Measurements from ENCODE around the gene OLFM1.

OLFM1 gene

DNA sequence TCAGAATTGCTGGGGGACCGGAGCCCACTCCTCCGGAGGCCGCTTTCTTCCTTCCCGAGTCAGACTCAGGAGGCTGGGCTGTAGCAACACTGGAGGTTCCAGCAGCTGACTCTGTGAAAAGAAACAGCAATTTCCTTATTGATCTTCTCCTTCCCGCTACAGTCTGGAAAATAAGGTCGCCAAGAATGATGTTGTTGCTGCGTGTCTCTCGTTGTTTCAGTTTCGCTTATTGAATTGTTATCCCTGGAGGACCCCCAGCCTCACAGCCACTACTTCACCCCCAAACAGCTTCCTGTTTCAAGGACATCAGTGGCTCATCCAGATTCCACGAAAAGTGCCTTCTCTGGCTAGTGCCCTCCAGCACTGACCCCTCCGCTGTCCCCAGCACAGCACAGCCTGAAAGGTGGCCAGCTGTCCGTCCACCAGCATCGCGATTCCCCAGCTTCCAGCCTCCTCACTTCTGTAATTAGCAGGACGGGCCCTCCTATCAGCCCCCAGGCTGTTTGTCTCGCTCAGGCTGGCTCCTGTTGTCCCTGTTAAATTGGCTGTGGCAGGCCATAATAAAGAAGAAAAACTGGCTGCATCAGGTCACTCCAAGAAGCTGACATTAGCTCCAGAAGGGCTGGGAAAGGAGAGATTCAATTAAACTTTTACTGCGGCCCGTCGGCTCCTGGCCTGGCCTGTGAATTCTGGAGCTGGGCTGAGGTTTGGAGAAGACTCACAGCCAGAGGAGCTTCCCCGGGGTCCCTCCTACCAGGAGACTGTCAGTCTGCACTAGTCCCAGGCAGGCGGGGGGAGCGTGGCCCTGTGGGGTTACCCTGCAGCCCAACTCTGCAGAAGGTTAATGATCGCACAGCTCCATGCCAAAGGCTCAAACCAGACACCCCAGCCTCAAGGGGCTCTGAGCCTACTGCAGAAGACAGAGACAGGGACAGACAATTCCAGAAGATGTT is 40.5 kb downstream of the OLFM1 start:
- Mint-ChIP-seq H3K27me3 (peaks cover 11 to 16% of the 10 kb centered on the region in 2 donors), H3K9me3 (peaks cover 8 to 10% of the 10 kb centered on the region in 2 donors), H3K4me1 (peaks cover 2 to 6% of the 10 kb centered on the region in 2 donors), H3K27ac (no peak overlapping the region), H3K4me3 (no peak overlapping the region), H3K36me3 (no peaks in the 10 kb centered on the region)
- no peak for DNase-seq
- no peak for ATAC-seq (replicated peaks)

DNA sequence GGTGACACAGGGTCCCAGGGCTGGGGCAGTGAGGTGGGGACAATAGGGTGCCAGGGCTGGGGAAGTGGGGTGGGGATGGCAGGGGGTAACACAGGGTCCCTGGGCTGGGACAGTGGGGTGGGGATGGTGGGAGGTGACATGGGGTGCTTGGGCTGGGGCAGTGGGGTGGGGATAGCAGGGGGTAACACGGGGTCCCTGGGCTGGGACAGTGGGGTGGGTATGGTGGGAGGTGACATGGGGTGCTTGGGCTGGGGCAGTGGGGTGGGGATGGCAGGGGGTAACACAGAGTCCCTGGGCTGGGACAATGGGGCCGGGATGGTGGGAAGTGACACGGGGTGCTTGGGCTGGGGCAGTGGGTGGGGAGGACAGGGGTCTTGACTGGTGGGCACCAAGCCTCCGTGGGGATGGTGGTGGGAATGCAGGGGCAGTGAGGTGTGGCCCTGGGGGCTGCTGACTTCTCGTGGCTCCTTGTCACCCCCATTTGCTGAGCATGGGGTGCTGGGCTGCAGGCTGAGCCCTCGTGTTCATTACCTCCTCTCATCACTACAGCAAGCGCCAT is 41.7 kb downstream of the OLFM1 start:
- Mint-ChIP-seq H3K27ac (no peak overlapping the region), H3K36me3 (no peaks in the 10 kb centered on the region), H3K4me1 (peaks cover 2 to 6% of the 10 kb centered on the region in 2 donors), H3K9me3 (peaks cover 8 to 9% of the 10 kb centered on the region in 2 donors), H3K27me3 (peaks cover 15 to 27% of the 10 kb centered on the region in 2 donors), H3K4me3 (no peak overlapping the region)
- no peak for ATAC-seq (replicated peaks)
- no peak for DNase-seq

DNA sequence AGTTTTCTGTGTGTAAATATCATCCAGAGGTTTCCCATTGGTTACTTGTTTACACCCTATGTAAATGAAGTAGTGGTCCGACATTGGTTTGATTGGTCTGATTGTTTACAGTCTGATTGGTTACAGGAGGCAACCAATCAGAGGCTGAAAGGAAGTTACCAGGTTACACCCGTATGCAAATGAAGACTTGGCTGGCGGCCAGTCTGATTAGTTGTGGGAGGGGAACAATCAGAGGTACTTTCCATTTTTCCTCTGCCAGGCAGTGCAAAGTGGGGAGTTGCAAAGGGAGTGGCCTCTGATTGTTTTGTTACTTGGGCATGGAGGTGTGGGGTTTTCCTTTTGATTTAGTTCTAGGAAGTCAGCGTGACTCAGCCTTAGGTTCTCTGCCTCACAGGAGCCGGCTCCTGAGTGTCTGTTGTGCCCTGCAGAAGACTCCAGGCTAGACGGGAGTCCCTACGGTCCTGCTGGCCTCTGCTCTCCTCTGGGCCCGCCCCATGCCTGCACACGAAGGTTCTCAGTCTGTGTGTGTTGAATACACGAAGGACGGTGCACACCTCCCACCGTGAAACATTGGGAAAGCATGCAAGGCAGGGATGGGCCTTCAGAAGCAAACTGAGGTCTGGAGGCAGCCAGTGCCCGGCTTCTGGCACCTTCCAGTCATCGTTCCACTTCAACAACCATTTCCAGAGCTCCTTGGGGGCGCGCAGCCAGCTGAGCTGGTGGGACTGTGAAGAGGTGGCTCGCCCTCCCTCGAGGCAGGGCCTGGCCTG is 42.9 kb downstream of the OLFM1 start:
- no peak for DNase-seq
- Mint-ChIP-seq H3K27me3 (peaks cover 15 to 27% of the 10 kb centered on the region in 2 donors), H3K4me1 (peaks cover 2 to 6% of the 10 kb centered on the region in 2 donors), H3K4me3 (no peak overlapping the region), H3K27ac (no peak overlapping the region), H3K36me3 (no peaks in the 10 kb centered on the region), H3K9me3 (peaks cover 8 to 9% of the 10 kb centered on the region in 2 donors)
- ATAC-seq (replicated peaks) = peak; percentile 25 to 38

DNA sequence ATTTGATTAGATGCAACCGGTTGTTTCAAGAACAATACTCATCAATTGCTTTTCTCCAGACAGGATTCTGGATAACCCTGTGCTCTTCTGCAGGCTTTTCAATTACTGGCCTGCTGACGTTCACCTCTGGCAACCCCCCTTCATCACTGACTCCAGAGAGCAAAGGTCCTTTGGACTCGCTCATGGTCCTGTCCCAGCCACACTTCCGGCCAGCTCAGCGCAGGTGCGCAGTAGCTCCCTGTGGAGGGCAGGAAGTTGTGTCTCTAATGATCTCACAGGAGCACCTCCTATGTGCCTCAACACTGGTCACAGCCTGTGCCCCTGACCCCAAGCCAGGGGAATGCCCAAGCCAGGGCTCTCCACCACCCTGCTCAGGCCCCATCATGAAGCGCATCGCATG is 44.0 kb downstream of the OLFM1 start:
- no peak for ATAC-seq (replicated peaks)
- no peak for DNase-seq
- H3K36me3 Mint-ChIP-seq = no peaks in the 10 kb centered on the region
- H3K27me3 Mint-ChIP-seq = peaks cover 15 to 27% of the 10 kb centered on the region in 2 donors
- peaks cover 2 to 6% of the 10 kb centered on the region in 2 donors for H3K4me1 Mint-ChIP-seq
- no peak overlapping the region for H3K4me3 Mint-ChIP-seq
- peaks cover 8 to 9% of the 10 kb centered on the region in 2 donors for H3K9me3 Mint-ChIP-seq
- no peak overlapping the region for H3K27ac Mint-ChIP-seq

DNA sequence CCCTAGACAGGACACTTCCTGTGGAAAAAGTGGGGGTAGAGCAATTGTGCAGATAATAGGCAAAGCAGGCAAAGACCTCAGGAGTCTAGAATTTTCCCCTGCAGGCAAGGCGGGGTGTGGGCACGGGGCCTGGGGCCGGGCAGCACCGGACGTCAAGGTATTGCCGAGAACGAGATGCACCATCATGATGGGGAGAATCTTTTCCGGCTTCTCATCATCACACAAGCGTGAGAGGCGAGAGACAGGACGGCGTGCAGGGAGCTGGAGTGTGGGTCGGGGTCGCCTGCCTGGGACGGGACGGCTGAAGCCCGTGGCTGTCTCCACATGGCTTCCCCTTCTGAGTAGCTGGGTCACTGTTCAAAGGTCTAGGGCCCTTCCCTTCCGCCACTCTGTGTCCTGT is 44.5 kb downstream of the OLFM1 start:
- peaks cover 8 to 11% of the 10 kb centered on the region in 2 donors for H3K9me3 Mint-ChIP-seq
- DNase-seq (no peak), ATAC-seq (replicated peaks) (no peak)
- H3K27me3 Mint-ChIP-seq = peaks cover 18 to 31% of the 10 kb centered on the region in 2 donors
- H3K36me3 Mint-ChIP-seq = no peaks in the 10 kb centered on the region
- peaks cover 2 to 6% of the 10 kb centered on the region in 2 donors for H3K4me1 Mint-ChIP-seq
- H3K4me3 Mint-ChIP-seq = no peak overlapping the region
- H3K27ac Mint-ChIP-seq = no peak overlapping the region

DNA sequence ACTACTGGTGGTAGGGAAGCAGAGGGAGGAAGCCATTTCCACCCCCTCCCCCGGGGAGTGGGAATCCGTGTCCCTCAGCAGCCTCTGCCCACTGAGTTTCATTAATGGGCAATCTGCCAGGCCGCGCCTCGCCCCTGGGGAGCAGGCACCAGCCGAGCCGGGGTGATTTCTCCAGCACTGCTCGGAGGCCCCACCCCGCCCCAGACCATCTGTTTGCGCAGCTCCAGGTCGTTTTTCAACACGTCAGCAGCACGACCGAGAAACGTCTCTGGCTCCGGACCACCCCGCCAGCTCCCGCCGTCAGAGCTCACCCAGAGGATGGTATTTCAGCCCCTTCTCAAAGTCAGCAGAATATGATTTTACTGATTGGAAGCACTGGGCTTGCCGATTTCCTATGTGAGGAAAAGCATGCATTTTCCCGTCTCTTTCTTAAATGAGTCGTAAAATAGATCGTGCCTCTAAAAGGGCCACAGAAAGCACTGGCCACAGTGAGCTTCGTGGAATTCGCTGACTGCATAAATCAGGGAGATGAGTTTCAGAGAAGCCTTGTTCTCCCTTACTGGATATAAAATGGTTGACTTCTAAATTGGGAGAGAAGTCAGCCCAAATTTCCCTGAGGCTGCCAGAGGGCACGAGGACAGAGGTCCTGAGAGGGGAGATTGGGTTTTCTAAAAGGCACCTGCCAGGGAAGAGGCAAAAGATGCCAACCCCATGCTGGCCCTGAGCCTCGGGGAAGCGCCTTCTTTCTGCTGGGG is 47.0 kb downstream of the OLFM1 start:
- peaks cover 15 to 25% of the 10 kb centered on the region in 2 donors for H3K27me3 Mint-ChIP-seq
- peaks cover 11 to 12% of the 10 kb centered on the region in 2 donors for H3K9me3 Mint-ChIP-seq
- DNase-seq = no peak
- ATAC-seq (replicated peaks) = no peak
- no peak overlapping the region for H3K27ac Mint-ChIP-seq
- no peaks in the 10 kb centered on the region for H3K36me3 Mint-ChIP-seq
- H3K4me1 Mint-ChIP-seq = peaks cover 2 to 5% of the 10 kb centered on the region in 2 donors
- no peak overlapping the region for H3K4me3 Mint-ChIP-seq

DNA sequence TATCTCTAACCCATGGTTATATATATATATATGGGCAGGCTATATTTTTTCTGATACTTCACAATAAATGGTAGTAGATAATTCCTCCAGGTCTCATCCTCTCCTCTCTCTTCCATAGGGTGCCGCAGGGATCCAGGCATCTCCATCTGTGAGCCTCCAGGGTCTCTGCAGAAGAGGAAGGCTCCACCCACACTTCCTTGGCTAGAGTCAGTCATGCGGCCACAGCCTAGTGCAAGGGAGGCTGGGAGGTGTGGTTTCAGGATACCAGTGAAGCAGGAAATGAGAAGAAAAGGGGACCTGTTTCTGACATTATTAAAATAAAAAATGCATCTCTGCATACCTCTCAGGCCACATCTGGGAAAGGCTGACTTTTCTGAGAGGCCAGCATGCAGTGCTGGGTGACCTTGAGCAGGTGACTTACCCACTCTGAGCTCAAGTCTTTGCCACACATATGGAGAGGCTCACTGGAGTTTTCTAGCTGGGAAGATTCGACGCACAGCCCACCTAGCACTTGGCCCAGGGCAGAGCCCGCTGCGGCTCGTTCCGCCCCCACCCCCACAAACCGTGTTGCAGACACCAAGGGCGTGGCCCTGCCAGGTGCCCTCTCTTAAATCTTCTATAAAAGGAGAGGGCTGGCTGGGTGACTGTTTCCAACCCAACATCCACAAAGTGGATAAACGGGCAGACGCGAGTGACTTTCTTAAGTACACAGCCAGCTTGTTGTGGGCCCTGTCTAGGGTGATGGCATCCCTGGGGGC is 47.9 kb downstream of the OLFM1 start:
- H3K9me3 Mint-ChIP-seq = peaks cover 3 to 4% of the 10 kb centered on the region in 2 donors
- DNase-seq = no peak
- peaks cover 15 to 25% of the 10 kb centered on the region in 2 donors for H3K27me3 Mint-ChIP-seq
- H3K36me3 Mint-ChIP-seq = no peaks in the 10 kb centered on the region
- ATAC-seq (replicated peaks) = no peak
- no peak overlapping the region for H3K27ac Mint-ChIP-seq
- H3K4me3 Mint-ChIP-seq = no peak overlapping the region
- no peaks in the 10 kb centered on the region for H3K4me1 Mint-ChIP-seq

DNA sequence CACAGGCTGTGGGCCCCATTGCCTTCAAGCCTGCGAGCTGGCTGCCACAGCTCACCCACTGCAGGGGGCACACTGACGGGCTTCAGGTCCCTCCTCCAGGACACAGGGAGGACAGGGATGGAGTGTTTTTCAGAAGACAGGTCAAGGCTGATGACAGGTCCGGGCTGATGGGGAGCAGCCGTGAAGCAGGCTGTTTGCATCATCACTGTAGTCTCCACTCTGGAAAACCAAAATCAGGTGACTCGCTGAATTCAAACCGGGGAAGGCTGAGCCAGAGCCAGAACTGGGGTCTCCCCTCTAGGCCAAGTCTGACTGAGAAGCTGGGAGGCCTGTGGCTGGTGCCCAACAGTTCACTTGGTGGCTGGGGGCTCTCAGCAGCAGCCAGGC is 48.5 kb downstream of the OLFM1 start:
- H3K9me3 Mint-ChIP-seq = peaks cover 3 to 4% of the 10 kb centered on the region in 2 donors
- no peaks in the 10 kb centered on the region for H3K36me3 Mint-ChIP-seq
- DNase-seq (no peak), ATAC-seq (replicated peaks) (no peak)
- H3K27ac Mint-ChIP-seq = no peak overlapping the region
- H3K27me3 Mint-ChIP-seq = peaks cover 15 to 25% of the 10 kb centered on the region in 2 donors
- H3K4me1 Mint-ChIP-seq = no peaks in the 10 kb centered on the region
- no peak overlapping the region for H3K4me3 Mint-ChIP-seq

DNA sequence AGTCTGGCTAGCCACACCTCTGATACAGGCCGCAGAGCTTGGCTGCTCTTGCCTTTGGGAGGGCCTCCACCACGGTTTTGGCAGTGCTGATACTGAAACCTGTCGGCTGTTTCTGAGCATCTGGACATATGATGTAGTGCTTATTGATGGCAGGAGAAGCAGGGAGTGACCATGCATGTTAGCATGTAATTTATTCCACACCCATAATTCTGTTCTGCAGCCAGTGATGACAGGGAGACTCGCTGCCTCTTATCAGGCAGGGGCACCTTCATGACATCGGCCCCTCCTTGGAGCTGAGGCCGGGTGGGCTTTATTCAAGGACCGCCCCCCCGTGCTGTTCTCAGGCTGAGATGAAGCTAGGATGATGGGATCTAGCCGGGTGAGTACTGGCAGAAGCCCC is 49.0 kb downstream of the OLFM1 start:
- no peak for ATAC-seq (replicated peaks)
- no peak for DNase-seq
- no peak overlapping the region for H3K27ac Mint-ChIP-seq

DNA sequence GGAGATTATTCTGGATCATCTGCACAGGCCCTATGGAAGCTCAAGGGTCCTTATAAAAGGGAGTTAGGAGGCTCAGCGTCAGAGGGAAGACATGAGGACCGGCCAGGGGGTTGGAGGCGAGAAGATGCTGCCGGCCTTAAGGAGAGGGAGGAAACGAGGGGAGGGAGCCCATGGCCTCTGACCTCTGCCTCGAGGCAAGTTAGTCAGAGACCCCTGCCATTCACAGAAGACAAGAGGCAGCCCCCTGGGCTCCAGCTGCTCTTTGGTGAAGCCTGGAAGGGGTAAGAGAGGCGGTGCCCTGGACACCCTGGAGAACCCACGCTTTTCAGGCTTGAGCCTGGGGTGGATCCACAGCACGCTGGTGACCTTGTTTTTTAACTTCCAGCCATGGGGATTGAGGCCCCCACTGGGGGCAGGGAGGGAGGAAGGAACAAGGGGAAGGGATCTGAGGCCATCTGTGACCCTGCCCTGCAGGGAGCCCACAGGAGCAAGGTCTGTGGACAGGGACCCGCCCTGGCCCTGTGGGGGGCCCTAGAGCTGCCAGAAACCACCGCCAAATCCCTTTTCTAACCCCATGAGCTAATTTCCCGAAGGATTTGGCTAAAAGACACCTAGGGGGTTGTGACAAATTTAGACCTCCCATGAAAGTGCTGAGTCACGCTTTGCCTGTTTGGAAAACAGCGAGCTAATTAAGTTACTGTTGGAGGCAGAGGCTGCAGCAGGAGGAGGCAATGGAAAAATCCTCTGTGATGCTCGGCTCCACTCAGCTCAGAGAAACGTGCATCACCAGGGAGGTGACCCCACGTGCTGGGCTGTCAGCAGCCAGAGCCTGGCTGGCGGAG is 49.7 kb downstream of the OLFM1 start:
- no peaks in the 10 kb centered on the region for H3K4me1 Mint-ChIP-seq
- no peaks in the 10 kb centered on the region for H3K36me3 Mint-ChIP-seq
- DNase-seq = no peak
- no peak overlapping the region for H3K4me3 Mint-ChIP-seq
- no peak overlapping the region for H3K27ac Mint-ChIP-seq
- no peak for ATAC-seq (replicated peaks)
- peaks cover 3 to 4% of the 10 kb centered on the region in 2 donors for H3K9me3 Mint-ChIP-seq
- H3K27me3 Mint-ChIP-seq = peaks cover 15 to 25% of the 10 kb centered on the region in 2 donors

More for the DNA sequence above, 49.0 kb downstream of the OLFM1 start:
- peaks cover 3 to 4% of the 10 kb centered on the region in 2 donors for H3K9me3 Mint-ChIP-seq
- no peaks in the 10 kb centered on the region for H3K4me1 Mint-ChIP-seq
- no peaks in the 10 kb centered on the region for H3K36me3 Mint-ChIP-seq
- peaks cover 15 to 25% of the 10 kb centered on the region in 2 donors for H3K27me3 Mint-ChIP-seq
- no peak overlapping the region for H3K4me3 Mint-ChIP-seq

DNA sequence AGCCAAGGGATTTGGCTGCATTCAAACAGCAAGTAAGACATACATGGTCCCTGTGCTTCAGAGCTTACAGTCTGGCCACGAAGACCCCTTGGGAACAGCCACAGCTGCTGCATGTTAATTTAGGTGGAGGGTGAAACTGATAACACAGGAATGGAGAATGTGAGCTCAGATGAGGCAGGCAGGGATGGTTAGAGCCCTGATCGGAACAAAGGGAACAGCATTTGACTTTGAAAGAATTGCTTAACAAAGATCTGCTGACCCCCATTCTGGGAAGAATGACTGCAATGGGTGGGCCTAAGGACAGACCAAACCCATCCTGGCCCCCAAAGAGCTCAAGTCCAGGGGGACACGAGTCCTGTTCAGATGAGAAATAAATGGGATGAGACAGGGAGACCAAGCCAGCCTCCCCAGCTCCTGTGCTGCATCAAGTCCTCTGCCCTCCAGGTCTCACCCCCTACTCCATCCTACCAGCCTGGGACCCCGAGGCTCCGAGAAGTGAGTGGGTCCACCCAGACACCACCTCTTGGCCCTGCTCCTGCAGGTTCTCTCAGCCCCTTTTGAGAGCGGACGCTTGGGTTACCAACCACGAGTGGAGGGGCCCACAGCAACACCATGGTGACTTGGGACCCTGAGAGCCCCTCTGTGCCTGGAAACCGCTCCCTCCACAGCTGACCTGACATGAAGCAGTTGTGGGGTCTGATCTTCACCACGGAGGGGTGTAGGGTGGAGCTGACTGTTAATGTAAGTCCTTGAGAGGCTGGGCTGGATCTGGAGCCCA is 50.8 kb downstream of the OLFM1 start:
- DNase-seq (no peak), ATAC-seq (replicated peaks) (no peak)
- H3K36me3 Mint-ChIP-seq = no peaks in the 10 kb centered on the region
- no peak overlapping the region for H3K4me3 Mint-ChIP-seq
- peaks cover 3 to 4% of the 10 kb centered on the region in 2 donors for H3K9me3 Mint-ChIP-seq
- no peaks in the 10 kb centered on the region for H3K4me1 Mint-ChIP-seq
- peaks cover 5 to 15% of the 10 kb centered on the region in 2 donors for H3K27me3 Mint-ChIP-seq
- H3K27ac Mint-ChIP-seq = no peak overlapping the region

DNA sequence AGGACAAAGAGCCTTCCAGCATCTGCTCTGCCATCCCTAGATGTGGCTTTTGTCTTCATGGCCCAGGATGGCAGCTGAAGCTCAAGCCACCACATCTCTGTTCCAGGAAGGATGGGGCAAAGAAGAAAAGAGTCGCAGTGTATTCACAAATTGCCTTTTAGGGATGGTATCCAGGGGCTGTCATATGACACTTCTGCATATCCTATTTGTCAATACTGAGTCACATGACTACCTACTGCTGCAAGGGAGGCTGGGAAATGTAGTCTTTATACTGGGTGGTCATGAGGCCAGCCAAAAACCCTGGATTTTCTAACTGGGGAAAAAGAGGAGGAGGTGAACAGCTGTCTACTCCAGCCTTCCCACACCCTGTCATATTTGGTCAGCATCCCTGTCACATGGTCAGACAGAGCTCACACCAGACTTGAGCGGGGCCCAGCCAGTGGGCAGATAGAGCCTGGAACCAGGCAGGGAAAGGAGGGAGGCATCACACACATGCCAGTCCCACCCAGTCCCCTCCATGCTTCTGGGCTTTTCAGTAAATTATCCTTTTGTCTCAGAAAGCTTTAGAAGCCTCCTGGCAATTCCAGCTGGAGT is 52.0 kb downstream of the OLFM1 start:
- Mint-ChIP-seq H3K27me3 (peaks cover 5 to 16% of the 10 kb centered on the region in 2 donors), H3K27ac (no peak overlapping the region), H3K4me1 (no peaks in the 10 kb centered on the region), H3K9me3 (peaks cover 3 to 4% of the 10 kb centered on the region in 2 donors), H3K4me3 (no peak overlapping the region), H3K36me3 (no peaks in the 10 kb centered on the region)
- DNase-seq (no peak), ATAC-seq (replicated peaks) (peak in 1 of 2 donors; percentile 43)

Data from stimulated activated naive B cell treated with anti-CD40 and anti-IgM and Interleukin-4, amounts not matched to agents 10 μg/mL and 1 μg/mL and 100 μg/mL, for 72 hours (primary cell).